Measurements from ENCODE around the gene DMXL1.
"Not testable (repeated sequence)": the region's sequence is repeated elsewhere in the genome, so short reads cannot be mapped to it uniquely, and the experiment has no call there.

The DMXL1 gene

DNA sequence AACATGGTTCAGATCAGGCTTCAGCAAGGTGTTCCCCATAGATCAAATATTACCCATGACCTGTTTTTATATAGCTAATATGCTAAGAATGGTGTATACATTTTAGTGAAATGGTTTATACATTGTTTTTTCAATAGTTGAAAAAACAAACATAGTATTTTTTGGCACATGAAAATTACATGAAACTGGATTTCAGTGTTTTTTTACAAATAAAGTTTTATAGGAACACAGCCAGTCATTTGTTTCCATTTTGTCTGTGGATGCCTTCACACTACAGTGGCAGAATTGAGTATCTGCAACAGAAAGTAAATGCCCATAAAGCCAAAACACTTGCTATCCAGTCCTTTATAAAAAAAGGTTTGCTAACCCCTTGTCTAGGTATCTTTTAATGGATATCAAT, 150.4 kb downstream of the DMXL1 start:
- TF ChIP-seq, protein P1, sequence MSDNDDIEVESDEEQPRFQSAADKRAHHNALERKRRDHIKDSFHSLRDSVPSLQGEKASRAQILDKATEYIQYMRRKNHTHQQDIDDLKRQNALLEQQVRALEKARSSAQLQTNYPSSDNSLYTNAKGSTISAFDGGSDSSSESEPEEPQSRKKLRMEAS (IDR thresholded peaks at IDR 0.05; ENCODE audit: low read depth, low read length): no peak
- TF ChIP-seq MYC (IDR thresholded peaks at IDR 0.05; ENCODE audit: low read depth, low read length) (no peak), POLR2A (IDR thresholded peaks at IDR 0.05; ENCODE audit: extremely low read depth, insufficient read length) (no peak)
- TF ChIP-seq, protein P2, sequence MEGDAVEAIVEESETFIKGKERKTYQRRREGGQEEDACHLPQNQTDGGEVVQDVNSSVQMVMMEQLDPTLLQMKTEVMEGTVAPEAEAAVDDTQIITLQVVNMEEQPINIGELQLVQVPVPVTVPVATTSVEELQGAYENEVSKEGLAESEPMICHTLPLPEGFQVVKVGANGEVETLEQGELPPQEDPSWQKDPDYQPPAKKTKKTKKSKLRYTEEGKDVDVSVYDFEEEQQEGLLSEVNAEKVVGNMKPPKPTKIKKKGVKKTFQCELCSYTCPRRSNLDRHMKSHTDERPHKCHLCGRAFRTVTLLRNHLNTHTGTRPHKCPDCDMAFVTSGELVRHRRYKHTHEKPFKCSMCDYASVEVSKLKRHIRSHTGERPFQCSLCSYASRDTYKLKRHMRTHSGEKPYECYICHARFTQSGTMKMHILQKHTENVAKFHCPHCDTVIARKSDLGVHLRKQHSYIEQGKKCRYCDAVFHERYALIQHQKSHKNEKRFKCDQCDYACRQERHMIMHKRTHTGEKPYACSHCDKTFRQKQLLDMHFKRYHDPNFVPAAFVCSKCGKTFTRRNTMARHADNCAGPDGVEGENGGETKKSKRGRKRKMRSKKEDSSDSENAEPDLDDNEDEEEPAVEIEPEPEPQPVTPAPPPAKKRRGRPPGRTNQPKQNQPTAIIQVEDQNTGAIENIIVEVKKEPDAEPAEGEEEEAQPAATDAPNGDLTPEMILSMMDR (IDR thresholded peaks at IDR 0.05; ENCODE audit: low read depth, low read length): no peak
- H3K4me3 ChIP-seq (ENCODE audit: low read depth, low read length): no peak overlapping the region
- no peak for DNase-seq (ENCODE audit: low read depth)

DNA sequence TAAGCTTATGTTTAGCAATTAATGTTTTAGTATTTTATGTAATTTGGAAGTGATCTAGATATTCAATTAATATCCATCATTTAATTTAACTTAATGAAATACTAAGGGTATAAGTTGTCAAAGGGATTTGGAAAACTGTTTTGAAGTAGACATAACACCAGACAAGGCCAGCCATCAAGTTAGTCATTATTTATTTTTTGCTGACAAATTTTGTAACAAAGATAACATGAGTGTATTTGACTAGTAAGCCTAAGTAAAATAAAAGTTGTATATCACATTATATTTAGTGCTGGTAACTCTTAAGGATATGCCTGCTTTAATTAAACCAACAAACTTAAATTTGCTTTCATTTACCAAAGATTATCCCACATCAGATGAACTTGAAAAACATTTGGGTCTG, 159.1 kb downstream of the DMXL1 start:
- DNase-seq (ENCODE audit: low read depth): no peak
- H3K4me3 ChIP-seq (ENCODE audit: low read depth, low read length): no peak overlapping the region
- TF ChIP-seq POLR2A (IDR thresholded peaks at IDR 0.05; ENCODE audit: extremely low read depth, insufficient read length): no peak
- TF ChIP-seq, protein P1 (IDR thresholded peaks at IDR 0.05; ENCODE audit: low read depth, low read length): no peak

GRCh38 chr5:119238265-119239118, 167.6 kb downstream of the DMXL1 start:
- no peak for DNase-seq (ENCODE audit: low read depth)
- H3K4me3 ChIP-seq (ENCODE audit: low read depth, low read length): no peak overlapping the region
- TF ChIP-seq MYC (IDR thresholded peaks at IDR 0.05; ENCODE audit: low read depth, low read length) (no peak), POLR2A (IDR thresholded peaks at IDR 0.05; ENCODE audit: extremely low read depth, insufficient read length) (no peak)
- TF ChIP-seq, protein P2 (IDR thresholded peaks at IDR 0.05; ENCODE audit: low read depth, low read length): no peak
- TF ChIP-seq, protein P1 (IDR thresholded peaks at IDR 0.05; ENCODE audit: low read depth, low read length): no peak

GRCh38 chr5:119239119-119239417, 168.2 kb downstream of the DMXL1 start:
- TF ChIP-seq, protein P2 (IDR thresholded peaks at IDR 0.05; ENCODE audit: low read depth, low read length): no peak
- TF ChIP-seq, protein P1 (IDR thresholded peaks at IDR 0.05; ENCODE audit: low read depth, low read length): no peak
- no peak for TF ChIP-seq MYC (IDR thresholded peaks at IDR 0.05; ENCODE audit: low read depth, low read length)
- no peak for TF ChIP-seq POLR2A (IDR thresholded peaks at IDR 0.05; ENCODE audit: extremely low read depth, insufficient read length)
- DNase-seq (ENCODE audit: low read depth): no peak
- H3K4me3 ChIP-seq (ENCODE audit: low read depth, low read length): no peak overlapping the region

- not testable (repeated sequence) for H3K4me3 ChIP-seq (ENCODE audit: low read depth, low read length); DNase-seq (ENCODE audit: low read depth)
Measured at GRCh38 chr5:119239826-119240225, 168.9 kb downstream of the DMXL1 start.

DNA sequence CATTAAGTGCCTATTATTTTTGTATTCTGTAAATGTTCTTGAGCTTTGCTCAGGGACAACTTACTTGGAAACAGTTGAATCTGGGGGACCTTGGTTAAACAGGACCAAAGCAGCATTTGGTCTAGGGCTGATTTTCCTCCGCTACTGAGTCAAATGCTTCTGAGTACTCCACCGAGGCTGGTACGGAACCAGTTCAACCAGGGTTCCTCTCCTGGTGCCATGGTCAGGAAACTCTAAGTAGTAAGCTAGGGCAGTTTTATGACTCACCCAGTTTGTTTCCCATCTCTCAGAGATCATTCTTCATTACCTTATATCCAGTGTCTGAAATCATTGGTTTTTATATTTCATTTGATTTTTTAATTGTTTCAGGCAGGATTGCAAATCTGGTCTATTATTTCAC, 173.0 kb downstream of the DMXL1 start:
- no peak for DNase-seq (ENCODE audit: low read depth)
- TF ChIP-seq, protein P2 (IDR thresholded peaks at IDR 0.05; ENCODE audit: low read depth, low read length): no peak
- no peak for TF ChIP-seq MYC (IDR thresholded peaks at IDR 0.05; ENCODE audit: low read depth, low read length)
- TF ChIP-seq POLR2A (IDR thresholded peaks at IDR 0.05; ENCODE audit: extremely low read depth, insufficient read length): no peak
- TF ChIP-seq, protein P1 (IDR thresholded peaks at IDR 0.05; ENCODE audit: low read depth, low read length): no peak
- no peak overlapping the region for H3K4me3 ChIP-seq (ENCODE audit: low read depth, low read length)

All from NB4 (cell line).